Hindlimb muscle (tissue), 1 donor: ENCODE results near the gene GJE1. TPM values are rescaled to one million over a fixed set of nuclear protein-coding genes. Genes with fewer than 3 reads are reported as not detected.

Experiments
- DNase-seq: peaks from one replicate; pipeline ENCODE4 v3.0.0-alpha.2; 2013
- polyA plus RNA-seq: library from polyadenylated mRNA; unstranded; fragments of 120-200 nt; gene quantifications from one replicate; pipeline ENCODE4 v1.2.1, GENCODE V29; 2013; ENCODE audit not compliant: insufficient read length

The GJE1 gene
- polyA plus RNA-seq, 1 donor, result not detected

GRCh38 chr6:142167071-142167470 is 34.3 kb downstream of the GJE1 start:
- DNase-seq, result no peak

- DNase-seq, result no peak
These were observed 34.8 kb downstream of the GJE1 start for GRCh38 chr6:142167486-142167885.

- DNase-seq, result no peak
These were observed 38.6 kb downstream of the GJE1 start for GRCh38 chr6:142171351-142171750.

- DNase-seq, result no peak
These were observed 40.0 kb downstream of the GJE1 start for GRCh38 chr6:142172758-142173157.

- no peak for DNase-seq
These were observed 41.3 kb downstream of the GJE1 start for GRCh38 chr6:142173980-142174379.

GRCh38 chr6:142174703-142175102 is 42.0 kb downstream of the GJE1 start:
- no peak for DNase-seq

GRCh38 chr6:142178129-142178528 is 45.4 kb downstream of the GJE1 start:
- no peak for DNase-seq

GRCh38 chr6:142182004-142182403 is 49.3 kb downstream of the GJE1 start:
- DNase-seq, result no peak

GRCh38 chr6:142183351-142183750 is 50.6 kb downstream of the GJE1 start:
- no peak for DNase-seq

- DNase-seq, result no peak
These were observed 51.6 kb downstream of the GJE1 start for GRCh38 chr6:142184307-142184706.

Other genes with a start within 250 kb of the GJE1 start
- 0.14 TPM for gene NMBR, start 14.2 kb downstream of the GJE1 start, polyA plus RNA-seq
- gene VTA1, start 14.3 kb downstream of the GJE1 start, polyA plus RNA-seq, result 53.1 TPM
- 7.2 TPM for gene ADGRG6, start 169.1 kb downstream of the GJE1 start, polyA plus RNA-seq